C4-2B (cell line): Measurements from ENCODE around the gene PPP2R2C.
A peak's percentile ranks its signal among the peaks of the same experiment; 100 is the strongest.

Experiments used
- H3K27ac ChIP-seq: fragments of 450-650 bp; 2 replicates; pipeline ENCODE4 v1.5.1; 2017
- ZFX ChIP-seq: fragments of 450-650 bp; IDR thresholded peaks from 2 replicates; pipeline ENCODE4 v1.6.1; 2017
- TF ChIP-seq, protein P1 (sequence below): fragments of 450-650 bp; conservative IDR thresholded peaks from 2 replicates; pipeline ENCODE4 v1.5.1; 2017; ENCODE audit warnings: mild to moderate bottlenecking

The PPP2R2C gene

DNA sequence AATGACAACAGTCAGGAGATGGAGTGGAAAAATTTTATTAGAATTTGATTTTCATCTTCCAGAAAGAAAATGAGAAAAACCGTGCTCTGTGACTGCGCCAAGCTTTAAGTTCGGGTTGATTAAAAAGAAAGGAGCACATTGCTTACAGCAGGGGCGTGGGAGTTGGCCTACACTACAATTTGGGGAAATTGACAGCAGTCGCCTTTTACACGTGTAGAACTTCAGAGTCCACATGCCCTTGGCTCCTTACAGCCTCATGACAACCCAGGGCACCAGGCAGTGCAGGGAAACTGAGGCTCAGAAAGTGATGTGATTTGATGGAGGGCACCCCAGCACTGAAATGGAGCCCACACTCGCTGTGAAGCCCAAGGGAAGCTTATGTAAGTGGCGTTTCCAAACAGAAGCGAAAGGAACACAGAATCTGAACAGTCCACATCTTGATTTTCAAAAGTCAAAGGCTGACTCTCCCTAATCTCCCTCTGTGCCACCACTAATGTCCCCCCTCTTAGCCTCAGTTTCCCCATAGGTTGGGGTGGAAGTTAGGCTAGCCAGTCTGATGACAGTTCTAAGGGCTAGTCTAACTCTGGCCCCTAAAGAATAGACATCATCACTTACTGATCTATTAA is 5.5 kb downstream of the PPP2R2C start:
- TF ChIP-seq ZFX = no peak
- TF ChIP-seq, protein P1, sequence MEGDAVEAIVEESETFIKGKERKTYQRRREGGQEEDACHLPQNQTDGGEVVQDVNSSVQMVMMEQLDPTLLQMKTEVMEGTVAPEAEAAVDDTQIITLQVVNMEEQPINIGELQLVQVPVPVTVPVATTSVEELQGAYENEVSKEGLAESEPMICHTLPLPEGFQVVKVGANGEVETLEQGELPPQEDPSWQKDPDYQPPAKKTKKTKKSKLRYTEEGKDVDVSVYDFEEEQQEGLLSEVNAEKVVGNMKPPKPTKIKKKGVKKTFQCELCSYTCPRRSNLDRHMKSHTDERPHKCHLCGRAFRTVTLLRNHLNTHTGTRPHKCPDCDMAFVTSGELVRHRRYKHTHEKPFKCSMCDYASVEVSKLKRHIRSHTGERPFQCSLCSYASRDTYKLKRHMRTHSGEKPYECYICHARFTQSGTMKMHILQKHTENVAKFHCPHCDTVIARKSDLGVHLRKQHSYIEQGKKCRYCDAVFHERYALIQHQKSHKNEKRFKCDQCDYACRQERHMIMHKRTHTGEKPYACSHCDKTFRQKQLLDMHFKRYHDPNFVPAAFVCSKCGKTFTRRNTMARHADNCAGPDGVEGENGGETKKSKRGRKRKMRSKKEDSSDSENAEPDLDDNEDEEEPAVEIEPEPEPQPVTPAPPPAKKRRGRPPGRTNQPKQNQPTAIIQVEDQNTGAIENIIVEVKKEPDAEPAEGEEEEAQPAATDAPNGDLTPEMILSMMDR = no peak
- H3K27ac ChIP-seq = no peak overlapping the region

DNA sequence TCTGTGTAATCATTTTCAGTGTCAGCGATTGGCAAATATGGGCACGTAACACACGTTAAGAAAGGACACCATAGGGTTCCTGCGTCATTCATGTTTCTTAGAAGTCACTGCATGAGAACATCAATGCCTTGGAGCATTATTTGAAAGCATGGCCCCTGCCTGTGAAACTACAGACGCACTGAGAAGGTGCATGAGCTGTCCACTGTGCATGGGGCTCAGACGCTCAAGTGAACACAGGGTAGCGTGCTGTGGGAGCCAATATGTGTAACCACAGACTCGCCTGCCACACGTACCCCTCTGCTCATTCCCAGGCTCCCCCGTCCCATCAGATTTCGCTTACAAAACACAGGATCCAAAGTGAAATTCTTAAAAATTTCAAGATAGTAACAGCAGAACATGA is 6.5 kb downstream of the PPP2R2C start:
- TF ChIP-seq, protein P1 = no peak
- TF ChIP-seq ZFX = no peak
- H3K27ac ChIP-seq = no peak overlapping the region

DNA sequence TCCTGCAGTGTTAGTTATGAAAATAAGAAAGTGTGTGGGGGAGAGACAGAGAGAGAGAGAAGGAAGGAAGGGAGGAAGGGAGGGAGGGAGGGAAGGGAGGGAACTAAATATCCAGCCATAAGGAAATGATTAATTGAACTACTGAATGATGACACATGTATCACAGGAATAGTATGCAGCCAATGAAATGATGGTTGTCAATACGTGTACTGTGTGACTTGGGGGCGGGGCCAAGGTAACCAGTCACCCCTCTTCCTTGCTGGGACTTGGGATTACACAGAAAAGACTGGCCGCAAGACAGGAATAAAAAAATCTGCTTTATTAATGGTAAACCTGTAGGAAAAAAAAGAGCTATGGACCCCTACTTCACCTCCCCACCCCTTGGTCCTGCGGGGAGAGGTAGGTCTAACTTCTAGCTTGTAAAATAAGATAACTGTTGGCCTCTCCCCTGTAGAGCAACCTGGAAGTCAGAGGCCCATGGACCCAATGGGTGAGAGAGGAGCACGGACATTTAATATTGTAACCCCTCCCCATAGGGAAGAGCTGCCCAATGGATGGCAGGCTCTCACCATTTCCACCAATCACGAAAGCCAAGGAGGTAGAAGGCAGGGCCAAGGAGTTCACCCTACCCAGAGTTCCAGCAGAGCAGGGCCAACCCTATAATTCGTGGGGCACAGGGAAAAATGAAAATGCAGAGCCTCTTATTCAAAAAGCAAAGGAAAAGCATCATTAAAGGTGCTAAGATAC is 7.4 kb downstream of the PPP2R2C start:
- TF ChIP-seq, protein P1 = no peak
- no peak for TF ChIP-seq ZFX
- H3K27ac ChIP-seq = no peak overlapping the region

DNA sequence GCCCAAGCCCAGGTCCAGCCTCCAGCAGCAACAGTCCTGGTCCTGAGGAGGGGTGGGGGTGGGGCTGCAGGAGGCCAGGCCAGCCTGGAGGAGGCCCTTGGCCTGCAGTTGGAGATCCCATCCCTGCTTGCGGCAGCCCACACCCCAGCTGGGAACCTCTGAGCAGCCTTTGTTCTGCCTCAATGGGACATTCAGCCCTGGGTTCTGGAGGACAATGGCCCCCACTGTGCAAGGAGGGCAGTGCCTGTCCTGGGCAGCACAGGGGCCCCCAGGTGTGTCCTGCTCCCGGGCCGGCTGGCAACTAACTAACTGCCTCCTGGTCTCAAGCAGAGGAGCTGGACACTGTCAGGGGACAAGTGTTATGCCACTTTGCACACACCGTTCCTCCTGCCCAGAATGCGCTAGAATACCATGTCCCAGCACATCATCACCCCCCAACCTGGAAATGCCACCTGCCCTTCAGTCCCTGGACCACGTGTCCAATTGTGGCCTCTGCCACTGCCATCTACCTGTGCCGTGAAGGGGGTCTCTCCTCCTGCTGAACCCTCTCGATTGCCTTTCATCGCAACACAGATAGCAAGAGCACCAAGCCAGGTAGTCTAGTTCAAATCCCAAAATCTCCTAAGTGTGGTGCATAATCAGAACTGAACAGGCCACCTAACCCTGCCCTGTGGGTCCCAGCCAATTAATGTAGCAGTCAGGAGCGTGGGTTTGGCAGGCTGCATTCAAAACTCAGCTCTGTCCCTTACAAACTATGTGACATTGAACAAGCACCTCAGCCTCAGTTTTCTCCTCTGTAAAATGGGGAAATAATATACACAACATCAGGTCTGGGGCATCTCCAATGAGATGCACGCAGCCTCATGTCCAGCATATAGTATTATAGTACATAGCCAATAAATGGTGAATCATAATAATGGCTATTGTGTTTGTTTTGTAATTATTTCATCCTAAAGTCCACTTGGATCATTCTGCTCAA is 8.8 kb downstream of the PPP2R2C start:
- TF ChIP-seq ZFX = no peak
- TF ChIP-seq, protein P1 = no peak
- H3K27ac ChIP-seq = peak overlapping the region; percentile 43

DNA sequence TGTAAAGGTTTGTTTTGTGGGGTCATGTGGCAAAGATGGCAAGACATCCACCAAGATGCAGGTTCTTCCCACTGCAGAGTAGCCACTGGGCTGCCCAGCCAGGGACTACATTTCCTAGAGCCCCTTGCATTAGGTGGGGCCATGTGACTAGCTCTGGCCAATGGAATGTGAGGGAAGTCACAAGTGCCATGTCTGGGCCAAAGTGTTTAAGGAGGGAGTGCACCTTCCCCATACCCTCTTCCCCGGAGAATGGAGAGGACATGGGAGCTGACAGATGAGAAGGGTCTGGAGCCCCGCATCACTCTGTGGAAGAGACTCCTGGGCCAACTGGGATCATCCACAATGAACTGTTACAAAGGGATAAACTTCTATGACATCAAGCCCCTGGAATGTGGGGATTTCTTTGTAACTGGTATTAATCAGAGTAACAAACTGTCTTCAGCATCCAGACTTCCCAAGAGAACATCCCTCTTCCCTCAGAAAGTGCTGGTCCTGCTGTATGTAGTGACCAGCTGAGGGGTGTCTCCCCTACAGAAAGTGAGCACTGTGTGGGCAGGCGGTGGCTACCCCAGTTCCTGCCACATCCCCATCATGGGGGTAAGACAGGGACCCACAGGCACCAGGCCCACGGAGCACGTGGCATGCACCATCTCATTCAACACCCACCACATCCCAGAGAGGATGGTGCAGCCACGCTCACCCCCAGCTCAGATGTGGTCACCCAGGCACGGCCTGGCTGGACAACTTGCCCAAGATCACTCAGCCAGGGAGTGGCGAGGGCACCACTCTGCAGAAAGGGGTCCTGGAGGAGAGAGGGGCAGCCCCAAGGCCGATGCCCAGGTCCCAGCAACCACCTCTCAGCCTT is 10.9 kb downstream of the PPP2R2C start:
- no peak for TF ChIP-seq ZFX
- TF ChIP-seq, protein P1 = no peak

DNA sequence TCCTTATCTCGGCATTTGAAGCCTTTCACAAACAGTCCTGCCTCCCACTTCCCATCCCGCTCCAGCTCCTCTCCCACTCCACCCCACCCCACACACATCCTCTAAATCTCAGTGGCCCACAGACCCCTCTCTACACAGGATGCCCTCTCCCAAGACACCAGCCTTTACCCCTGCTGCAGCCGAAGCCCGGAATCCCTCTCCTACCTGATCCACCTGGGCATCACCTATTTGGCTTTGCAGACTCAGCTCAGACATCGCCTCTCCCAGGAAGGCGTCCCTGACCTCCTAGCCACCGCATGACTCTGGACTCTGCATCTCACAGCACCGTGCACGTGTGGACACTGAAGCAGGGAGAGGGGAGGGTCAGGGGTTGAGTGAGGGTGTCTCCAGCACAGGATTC is 11.5 kb downstream of the PPP2R2C start:
- TF ChIP-seq, protein P1 = no peak
- TF ChIP-seq ZFX = no peak
- H3K27ac ChIP-seq = no peak overlapping the region

More for the DNA sequence above, 10.9 kb downstream of the PPP2R2C start:
- H3K27ac ChIP-seq = 0 out of 2 replicates have a peak overlapping the region, but pooled peaks have one; percentile 43
